Hepatocyte (in vitro differentiated cells): ENCODE results near the gene SERINC5. TPM values are rescaled to one million over a fixed set of nuclear protein-coding genes. Genes with fewer than 3 reads are reported as not detected.

Source experiments
- DNase-seq: peaks from one replicate; pipeline ENCODE4 v3.0.0-alpha.2; 2016; ENCODE audit warnings: low spot score
- H2AFZ ChIP-seq: fragments of 200-600 bp; sonication (generic); 2 replicates; pipeline ENCODE4 v1.6.0; 2016; ENCODE audit warnings: antibody characterized with exemption, mild to moderate bottlenecking
- H3K27ac ChIP-seq: fragments of 200-600 bp; sonication (generic); 2 replicates; pipeline ENCODE4 v1.5.1; 2016; ENCODE audit warnings: mild to moderate bottlenecking
- H3K27me3 ChIP-seq: fragments of 200-600 bp; sonication (generic); 2 replicates; pipeline ENCODE4 v1.6.1; 2016
- H3K36me3 ChIP-seq: fragments of 200-600 bp; sonication (generic); replicated peaks from 2 replicates; pipeline ENCODE4 v1.5.1; 2016; ENCODE audit warnings: low read depth; ENCODE audit not compliant: insufficient read depth
- H3K4me1 ChIP-seq: fragments of 200-600 bp; sonication (generic); 2 replicates; pipeline ENCODE4 v1.5.1; 2016; ENCODE audit warnings: mild to moderate bottlenecking, moderate library complexity; ENCODE audit not compliant: insufficient read depth
- H3K4me2 ChIP-seq: fragments of 200-600 bp; sonication (generic); 2 replicates; pipeline ENCODE4 v1.6.0; 2016
- H3K4me3 ChIP-seq: fragments of 200-600 bp; sonication (generic); 2 replicates; pipeline ENCODE4 v1.5.1; 2016; ENCODE audit warnings: mild to moderate bottlenecking
- H3K79me2 ChIP-seq: fragments of 200-600 bp; sonication (generic); 2 replicates; pipeline ENCODE4 v1.6.0; 2017; ENCODE audit warnings: mild to moderate bottlenecking
- H3K9me2 ChIP-seq: fragments of 200-600 bp; sonication (generic); replicated peaks from 2 replicates; pipeline ENCODE4 v1.6.0; 2017; ENCODE audit warnings: mild to moderate bottlenecking; ENCODE audit not compliant: insufficient read depth
- H3K9me3 ChIP-seq: fragments of 200-600 bp; sonication (generic); 2 replicates; pipeline ENCODE4 v1.5.1; 2016; ENCODE audit warnings: low read depth, mild to moderate bottlenecking
- H4K20me1 ChIP-seq: fragments of 200-600 bp; sonication (generic); 2 replicates; pipeline ENCODE4 v1.6.0; 2016; ENCODE audit warnings: mild to moderate bottlenecking; ENCODE audit not compliant: insufficient read depth, poor library complexity, severe bottlenecking
- EZH2 ChIP-seq: fragments of 200-600 bp; sonication (generic); IDR thresholded peaks from 2 replicates; pipeline ENCODE4 v1.6.1; 2016; ENCODE audit warnings: antibody characterized with exemption, mild to moderate bottlenecking, borderline replicate concordance
- EZH2phosphoT487 ChIP-seq: fragments of 200-600 bp; sonication (generic); IDR thresholded peaks from one replicate; pipeline ENCODE4 v1.6.1; 2018; ENCODE audit warnings: antibody characterized with exemption, mild to moderate bottlenecking, low read depth, moderate library complexity; ENCODE audit not compliant: unreplicated experiment, severe bottlenecking
- WGBS: methylation state at CpG from one replicate; pipeline ENCODE4 v1.1.6; 2016; ENCODE audit warnings: low lambda C conversion rate; ENCODE audit errors: missing lambda C conversion rate; 5-methylcytosine and 5-hydroxymethylcytosine counted together
- polyA plus RNA-seq: library from polyadenylated mRNA; unstranded; fragments of >200 nt; fragmentation: Nextera tagmentation; extraction: Ambion mirVana; gene quantifications from 2 replicates; pipeline ENCODE4 v1.2.1, GENCODE V29; 2016
- total RNA-seq: library from RNA; depleted of rRNA; stranded (reverse); fragments of >200 nt; gene quantifications from 2 replicates; pipeline ENCODE4 v1.2.3, GENCODE V29; 2014
- TF ChIP-seq, protein P1 (sequence below): fragments of 200-600 bp; sonication (generic); IDR thresholded peaks from 2 replicates; pipeline ENCODE4 v1.5.1; 2016; ENCODE audit warnings: antibody characterized with exemption, mild to moderate bottlenecking; ENCODE audit not compliant: poor library complexity

Gene SERINC5
- total and polyA plus RNA-seq, 2 experiments from 2014 or later: 19.3 to 70.2 TPM

DNA sequence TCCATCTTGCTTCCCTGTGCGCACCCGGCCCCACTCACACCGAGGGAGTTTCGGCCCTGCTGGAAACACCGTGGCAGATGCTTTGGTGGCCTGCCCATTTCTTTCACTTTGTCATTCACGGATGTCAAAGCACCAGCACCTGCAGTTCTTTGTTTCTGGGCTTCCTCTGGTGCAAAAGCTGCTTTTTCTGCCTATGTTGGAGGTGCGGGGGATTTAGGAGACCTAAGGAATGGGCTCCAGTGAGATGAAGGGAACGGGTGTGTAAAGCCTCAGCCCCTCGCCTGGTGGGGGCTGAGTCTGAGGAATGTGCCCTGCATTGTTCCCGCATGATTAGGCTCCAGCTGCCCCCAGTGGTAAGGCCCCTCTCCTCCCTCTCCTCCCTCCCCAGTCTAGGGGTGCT lies 158.4 kb downstream of the SERINC5 start:
- DNase-seq: no peak
- no peaks in the 10 kb centered on the region for H4K20me1 ChIP-seq

DNA sequence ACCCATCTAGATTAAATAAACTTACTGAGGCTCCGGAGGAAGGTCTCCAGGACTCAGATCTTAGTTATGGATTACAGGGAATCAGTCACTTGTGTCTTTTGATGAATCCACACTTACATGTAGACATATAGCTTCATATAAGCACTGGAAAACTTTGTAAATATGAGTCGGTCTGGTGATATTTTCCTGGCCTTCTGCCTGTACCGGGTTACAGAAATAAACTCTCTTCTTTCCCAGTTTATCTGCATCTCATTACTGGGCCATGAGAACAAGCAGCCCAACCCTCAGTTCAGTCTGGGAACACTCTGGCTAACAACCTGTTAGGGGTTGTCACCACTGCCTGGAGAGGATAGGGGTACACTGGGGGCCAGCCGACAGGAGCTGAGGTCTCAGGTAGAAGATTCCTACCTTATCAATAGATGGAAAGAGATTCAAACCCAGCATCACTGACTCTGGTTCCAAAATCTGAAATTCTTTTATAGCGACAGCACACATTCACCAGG lies 161.6 kb downstream of the SERINC5 start:
- Histone ChIP-seq H4K20me1 (no peaks in the 10 kb centered on the region), H3K79me2 (no peaks in the 10 kb centered on the region), H3K9me3 (no peaks in the 10 kb centered on the region), H3K27me3 (no peaks in the 10 kb centered on the region), H3K4me3 (no peak overlapping the region), H3K9me2 (no peaks in the 10 kb centered on the region), H3K4me2 (no peak overlapping the region), H2AFZ (no peak overlapping the region), H3K36me3 (no peaks in the 10 kb centered on the region), H3K27ac (peak overlapping the region; percentile 68), H3K4me1 (peaks cover 16% of the 10 kb centered on the region)
- WGBS: 43% methylated on average over 5 of the region's 5 CpGs
- no peak for DNase-seq
- TF ChIP-seq EZH2phosphoT487 (no peak), EZH2 (no peak)
- TF ChIP-seq, protein P1, sequence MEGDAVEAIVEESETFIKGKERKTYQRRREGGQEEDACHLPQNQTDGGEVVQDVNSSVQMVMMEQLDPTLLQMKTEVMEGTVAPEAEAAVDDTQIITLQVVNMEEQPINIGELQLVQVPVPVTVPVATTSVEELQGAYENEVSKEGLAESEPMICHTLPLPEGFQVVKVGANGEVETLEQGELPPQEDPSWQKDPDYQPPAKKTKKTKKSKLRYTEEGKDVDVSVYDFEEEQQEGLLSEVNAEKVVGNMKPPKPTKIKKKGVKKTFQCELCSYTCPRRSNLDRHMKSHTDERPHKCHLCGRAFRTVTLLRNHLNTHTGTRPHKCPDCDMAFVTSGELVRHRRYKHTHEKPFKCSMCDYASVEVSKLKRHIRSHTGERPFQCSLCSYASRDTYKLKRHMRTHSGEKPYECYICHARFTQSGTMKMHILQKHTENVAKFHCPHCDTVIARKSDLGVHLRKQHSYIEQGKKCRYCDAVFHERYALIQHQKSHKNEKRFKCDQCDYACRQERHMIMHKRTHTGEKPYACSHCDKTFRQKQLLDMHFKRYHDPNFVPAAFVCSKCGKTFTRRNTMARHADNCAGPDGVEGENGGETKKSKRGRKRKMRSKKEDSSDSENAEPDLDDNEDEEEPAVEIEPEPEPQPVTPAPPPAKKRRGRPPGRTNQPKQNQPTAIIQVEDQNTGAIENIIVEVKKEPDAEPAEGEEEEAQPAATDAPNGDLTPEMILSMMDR: no peak

More for the DNA sequence above, 158.4 kb downstream of the SERINC5 start:
- WGBS: 82% methylated on average over 10 of the region's 10 CpGs
- Histone ChIP-seq H3K9me3 (no peaks in the 10 kb centered on the region), H2AFZ (no peak overlapping the region), H3K4me3 (no peak overlapping the region), H3K4me2 (no peak overlapping the region), H3K79me2 (no peaks in the 10 kb centered on the region), H3K27ac (no peak overlapping the region), H3K4me1 (peaks cover 16% of the 10 kb centered on the region), H3K9me2 (no peaks in the 10 kb centered on the region), H3K36me3 (no peaks in the 10 kb centered on the region), H3K27me3 (no peaks in the 10 kb centered on the region)
- no peak for TF ChIP-seq EZH2phosphoT487
- no peak for TF ChIP-seq EZH2
- TF ChIP-seq, protein P1: no peak

DNA sequence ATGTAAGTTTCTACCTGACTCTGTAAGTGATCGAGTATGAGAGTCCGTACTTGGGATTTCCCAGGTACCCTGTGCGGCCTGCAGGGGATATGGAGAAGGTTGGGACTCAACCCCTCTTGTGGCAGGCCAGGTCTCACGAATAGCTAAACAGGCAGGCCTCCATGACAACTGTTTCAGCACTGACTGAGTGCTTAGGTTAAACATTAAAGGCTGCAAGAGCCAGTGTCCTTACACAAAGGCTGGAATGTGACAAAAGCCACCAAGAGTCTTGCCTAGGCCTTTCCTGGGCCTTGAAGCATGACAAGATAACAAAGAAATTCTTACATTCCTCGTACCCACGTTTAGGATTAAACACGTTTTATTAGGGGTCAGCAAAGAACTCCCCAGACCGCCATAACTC lies 162.1 kb downstream of the SERINC5 start:
- peak; percentile 55 for DNase-seq
- Histone ChIP-seq H3K4me2 (no peak overlapping the region), H2AFZ (peak overlapping the region; percentile 18), H3K9me3 (no peaks in the 10 kb centered on the region), H3K9me2 (no peaks in the 10 kb centered on the region), H3K4me3 (no peak overlapping the region), H3K36me3 (no peaks in the 10 kb centered on the region), H4K20me1 (no peaks in the 10 kb centered on the region), H3K4me1 (peaks cover 16% of the 10 kb centered on the region), H3K27ac (peak overlapping the region; percentile 68), H3K27me3 (no peaks in the 10 kb centered on the region), H3K79me2 (no peaks in the 10 kb centered on the region)
- 24% methylated on average over 8 of the region's 8 CpGs for WGBS
- no peak for TF ChIP-seq EZH2phosphoT487
- no peak for TF ChIP-seq EZH2
- TF ChIP-seq, protein P1: no peak
